ENCODE results near the gene ADAM17.

Gene ADAM17

GRCh38 chr2:9465170-9465569, 90.5 kb downstream of the ADAM17 start:
- DNase-seq, result no peak

DNA sequence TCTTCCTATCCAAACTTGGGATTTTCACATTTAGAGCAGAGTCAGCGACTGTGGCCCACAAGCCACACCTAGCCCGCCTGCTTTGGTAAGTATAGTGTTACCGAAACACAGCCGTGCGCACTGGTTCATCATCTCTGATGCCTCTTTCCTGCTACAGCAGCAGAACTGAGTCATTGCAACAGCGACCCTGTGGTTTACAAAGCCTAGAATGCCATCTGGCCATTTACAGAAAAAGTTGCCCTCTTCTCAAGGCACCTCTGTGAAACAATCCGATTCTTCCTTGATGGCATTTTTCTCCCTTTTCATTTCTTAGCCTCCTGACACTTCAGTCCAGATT, 92.0 kb downstream of the ADAM17 start:
- DNase-seq, result no peak

DNA sequence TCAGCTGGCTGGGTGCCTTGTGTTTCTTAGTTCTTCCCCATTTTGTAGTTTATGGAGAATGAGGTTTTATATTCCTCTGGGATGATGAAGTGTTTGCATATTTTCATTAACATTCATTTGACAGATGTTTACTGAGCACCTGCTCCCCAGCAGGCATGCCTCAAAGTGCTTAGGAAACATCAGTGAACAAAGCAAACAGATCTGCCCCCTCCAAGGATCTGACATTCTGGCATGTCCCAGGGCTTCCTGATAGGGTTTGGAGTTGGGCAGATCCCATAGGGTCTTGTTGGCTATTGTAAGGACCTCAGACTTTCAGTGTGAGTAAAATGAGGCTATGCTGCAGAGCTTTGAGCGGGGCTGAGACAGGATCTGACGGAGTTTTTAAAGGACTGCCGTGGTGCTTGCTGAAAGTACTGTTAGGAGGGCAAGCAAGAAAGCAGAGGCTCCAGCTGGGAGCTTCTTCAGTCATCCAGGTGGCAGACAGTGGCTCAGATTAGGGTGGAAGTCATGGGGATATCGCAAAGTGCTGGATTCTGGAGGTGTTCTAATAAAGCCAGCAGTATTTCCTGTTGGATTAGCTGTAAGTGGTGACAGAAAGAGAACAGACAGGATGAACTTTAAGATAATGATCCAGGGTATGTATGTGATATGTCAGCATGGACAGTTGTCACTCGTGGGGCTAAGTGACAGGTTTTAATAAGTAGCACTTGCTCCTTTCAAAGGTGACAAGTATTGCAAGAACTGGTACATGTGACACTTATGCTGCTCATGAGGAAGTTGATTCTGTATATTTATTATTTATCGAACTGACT, 92.5 kb downstream of the ADAM17 start:
- DNase-seq, result no peak

DNA sequence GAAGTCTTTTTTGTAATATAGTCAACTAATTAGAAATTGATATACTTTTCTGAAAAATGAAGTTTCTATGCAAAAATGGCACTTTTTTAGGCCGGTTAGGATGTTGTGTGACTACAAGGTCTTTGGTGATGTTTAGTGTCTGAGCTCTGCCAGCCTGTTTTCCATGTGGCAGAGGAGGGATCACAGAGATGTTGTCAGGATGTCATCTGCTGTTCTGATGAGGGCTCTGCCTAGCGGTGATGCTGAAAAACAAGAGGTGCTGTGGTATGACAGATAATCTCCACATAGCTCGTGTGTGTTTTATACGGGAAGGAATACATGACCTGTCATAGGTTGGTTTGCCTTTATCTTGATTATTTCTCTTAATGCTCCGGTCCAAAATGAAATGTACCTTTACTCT, 93.3 kb downstream of the ADAM17 start:
- DNase-seq, result no peak

GRCh38 chr2:9461079-9461478, 94.6 kb downstream of the ADAM17 start:
- no peak for DNase-seq

DNA sequence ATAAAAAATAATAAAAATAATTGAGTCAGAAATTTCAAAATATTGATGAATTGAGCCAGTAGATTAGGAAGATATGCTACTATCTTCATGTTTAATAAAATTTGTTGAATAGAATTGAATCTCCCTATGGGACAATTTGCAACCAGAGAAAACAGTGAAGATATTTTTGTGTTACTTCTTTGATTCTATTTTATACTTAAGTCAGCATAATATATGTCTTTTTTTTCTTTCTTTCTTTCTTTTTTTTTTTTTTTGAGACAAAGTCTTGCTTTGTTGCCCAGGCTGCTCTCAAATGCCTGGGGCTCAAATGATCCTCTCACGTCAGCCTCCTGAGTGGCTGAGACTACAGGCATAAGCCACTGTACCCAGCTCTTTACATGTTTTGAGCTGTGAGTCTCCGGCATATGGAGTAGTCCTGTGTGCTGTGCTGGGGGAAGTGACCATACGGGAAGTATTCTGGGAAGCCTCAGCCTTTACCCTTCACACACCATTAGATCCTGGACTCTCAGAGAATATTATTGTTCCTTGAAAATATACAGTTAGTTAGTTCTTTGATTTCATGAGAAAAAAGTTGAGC, 95.1 kb downstream of the ADAM17 start:
- DNase-seq, result no peak

GRCh38 chr2:9451231-9451630, 104.4 kb downstream of the ADAM17 start:
- no peak for DNase-seq

DNA sequence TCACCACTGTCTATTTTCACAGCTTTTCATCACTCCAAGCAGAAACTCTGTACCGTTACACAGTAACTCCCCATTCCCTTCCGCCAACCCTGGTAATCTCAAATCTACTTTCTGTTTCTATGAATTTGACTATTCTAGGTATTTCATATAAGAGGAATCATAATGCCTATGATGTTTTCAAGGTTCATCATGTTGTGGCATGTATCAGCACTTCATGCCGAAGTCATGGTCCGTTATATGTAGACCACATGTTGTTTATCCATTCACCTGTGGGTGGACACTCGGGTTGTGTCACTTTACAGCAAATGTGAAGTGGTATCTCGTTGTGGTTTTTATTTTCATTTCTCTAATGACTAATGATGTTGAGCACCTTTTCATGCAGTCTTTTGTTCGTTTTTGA, 110.5 kb downstream of the ADAM17 start:
- no peak for DNase-seq

GRCh38 chr2:9443526-9443925, 112.1 kb downstream of the ADAM17 start:
- no peak for DNase-seq

DNA sequence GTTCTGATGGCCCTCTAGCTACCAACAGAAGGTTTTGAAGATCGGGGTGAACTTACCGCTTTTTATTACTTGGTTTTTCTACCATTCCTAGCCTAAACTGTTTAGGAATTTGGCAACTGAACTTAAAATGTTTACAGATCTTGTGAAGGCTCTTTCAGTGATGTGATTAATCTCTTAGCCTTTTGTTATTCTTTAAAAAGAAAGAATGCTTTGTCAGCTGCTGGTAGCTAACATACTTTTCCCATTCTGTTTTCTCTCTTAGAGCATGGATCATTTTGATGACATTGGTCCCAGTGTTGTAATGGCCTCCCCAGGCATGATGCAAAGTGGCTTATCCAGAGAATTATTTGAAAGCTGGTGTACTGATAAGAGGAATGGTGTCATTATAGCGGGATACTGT, 114.1 kb downstream of the ADAM17 start:
- DNase-seq, result no peak

GRCh38 chr2:9440058-9440727, 115.4 kb downstream of the ADAM17 start:
- DNase-seq, result no peak

- DNase-seq, result no peak
Observed at GRCh38 chr2:9439536-9439935, 116.1 kb downstream of the ADAM17 start.
